IPS DF 6.9 (cell line): ENCODE data around the gene DCP2.

Experiments
- DNase-seq: peaks from one replicate; pipeline ENCODE4 v3.0.0-alpha.2; 2013; ENCODE audit warnings: low read depth, low spot score
- H3K27ac ChIP-seq: one replicate; pipeline ENCODE4 v1.5.1; 2013; ENCODE audit warnings: low read length, control low read depth
- H3K27me3 ChIP-seq: 2 replicates; pipeline ENCODE4 v1.6.1; 2013; ENCODE audit warnings: mild to moderate bottlenecking, low read length; ENCODE audit not compliant: control insufficient read depth, insufficient read depth
- H3K36me3 ChIP-seq: 2 replicates; pipeline ENCODE4 v1.6.1; 2013; ENCODE audit warnings: low read length; ENCODE audit not compliant: control insufficient read depth, insufficient read depth
- H3K4me1 ChIP-seq: 2 replicates; pipeline ENCODE4 v1.6.1; 2013; ENCODE audit warnings: low read length; ENCODE audit not compliant: control insufficient read depth, insufficient read depth
- H3K4me3 ChIP-seq: 2 replicates; pipeline ENCODE4 v1.5.1; 2013; ENCODE audit warnings: mild to moderate bottlenecking, low read length
- H3K9me3 ChIP-seq: 2 replicates; pipeline ENCODE4 v1.6.1; 2013; ENCODE audit warnings: low read length, inconsistent platforms; ENCODE audit not compliant: control insufficient read depth, insufficient read depth
- WGBS: extraction: QIAGEN DNeasy Blood & Tissue Kit; methylation state at CpG from one replicate; pipeline ENCODE4 v1.1.7; 2013; ENCODE audit warnings: mixed read lengths, missing lambda C conversion rate; ENCODE audit not compliant: insufficient read length, insufficient coverage; 5-methylcytosine and 5-hydroxymethylcytosine counted together

The DCP2 gene

GRCh38 chr5:113020461-113021273 lies 44.1 kb downstream of the DCP2 start:
- no CpG with 5 or more reads among the region's 11 CpGs for WGBS
- H3K4me3 ChIP-seq: no peak overlapping the region
- no peaks in the 10 kb centered on the region; the same call in 1 of the 2 replicates for H3K36me3 ChIP-seq
- H3K27me3 ChIP-seq: no peaks in the 10 kb centered on the region
- no peaks in the 10 kb centered on the region for H3K4me1 ChIP-seq
- H3K27ac ChIP-seq: no peak overlapping the region
- DNase-seq: no peak
- H3K9me3 ChIP-seq: no peaks in the 10 kb centered on the region

DNA sequence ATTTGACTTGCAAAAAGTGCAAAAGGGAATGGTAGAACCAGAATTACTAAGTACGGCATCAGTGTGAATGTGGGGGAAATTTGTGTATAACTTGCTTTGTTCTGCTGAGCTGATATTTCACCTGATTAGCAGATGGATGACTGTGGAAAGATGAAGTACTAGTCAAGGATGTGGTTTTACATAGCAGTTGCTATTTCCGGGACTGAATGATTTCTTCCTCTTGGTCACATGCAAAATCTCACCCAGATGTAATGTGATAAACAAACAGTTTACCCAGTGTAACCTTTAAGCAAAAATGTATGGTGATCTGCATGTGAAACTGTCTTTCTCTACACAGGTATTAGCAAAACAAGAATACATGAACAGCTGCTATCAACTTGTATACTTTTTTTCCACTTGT lies 46.1 kb downstream of the DCP2 start:
- Histone ChIP-seq H3K4me3 (no peak overlapping the region), H3K36me3 (no peaks in the 10 kb centered on the region; the same call in 1 of the 2 replicates), H3K9me3 (no peaks in the 10 kb centered on the region), H3K4me1 (no peaks in the 10 kb centered on the region), H3K27me3 (no peaks in the 10 kb centered on the region), H3K27ac (no peak overlapping the region)
- no CpG with 5 or more reads among the region's 2 CpGs for WGBS
- DNase-seq: no peak

DNA sequence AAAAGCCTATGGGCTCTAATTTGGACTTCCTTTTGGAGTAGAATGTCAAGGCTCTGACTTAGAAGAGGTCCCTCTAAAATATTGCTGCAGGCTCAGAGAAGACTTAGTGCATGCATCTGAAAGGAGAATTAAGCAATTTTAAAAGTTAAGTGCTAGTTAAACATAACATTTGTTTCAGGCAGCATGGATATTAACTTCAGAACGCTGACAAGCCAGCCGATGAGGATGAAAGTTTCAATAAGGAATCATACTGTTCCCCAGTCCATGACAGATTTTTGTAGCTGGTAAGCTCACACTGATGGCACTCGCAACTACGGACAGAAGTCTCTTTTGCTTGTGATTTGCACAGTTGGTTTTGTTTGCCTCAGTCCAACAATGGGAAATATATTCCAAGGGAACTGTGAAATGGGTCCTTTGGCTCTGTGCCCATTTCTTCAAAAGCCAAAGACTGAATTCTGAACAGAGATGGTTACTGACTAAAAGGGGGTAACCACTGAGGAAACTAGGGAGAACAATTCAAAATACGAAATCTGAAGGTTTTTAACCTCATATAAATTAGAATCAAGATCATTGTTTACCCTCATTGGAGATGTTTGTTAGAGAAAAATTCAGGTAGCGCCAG lies 47.6 kb downstream of the DCP2 start:
- Histone ChIP-seq H3K27ac (no peak overlapping the region), H3K36me3 (peaks cover 3% of the 10 kb centered on the region; the same call in 1 of the 2 replicates), H3K27me3 (no peaks in the 10 kb centered on the region), H3K4me3 (no peak overlapping the region), H3K4me1 (no peaks in the 10 kb centered on the region), H3K9me3 (no peaks in the 10 kb centered on the region)
- DNase-seq: no peak
- WGBS: no CpG with 5 or more reads among the region's 6 CpGs

- Histone ChIP-seq H3K9me3 (no peaks in the 10 kb centered on the region), H3K4me3 (no peak overlapping the region), H3K36me3 (peaks cover 3% of the 10 kb centered on the region; the same call in 1 of the 2 replicates), H3K27ac (no peak overlapping the region), H3K27me3 (no peaks in the 10 kb centered on the region), H3K4me1 (0 out of 2 replicates have a peak, but pooled peaks cover 2% of the 10 kb centered on the region)
- DNase-seq: no peak
- WGBS: no CpG with 5 or more reads among the region's 4 CpGs
Measured at GRCh38 chr5:113025596-113025995, 49.0 kb downstream of the DCP2 start.

- Histone ChIP-seq H3K4me3 (no peak overlapping the region), H3K36me3 (peaks cover 3% of the 10 kb centered on the region; the same call in 1 of the 2 replicates), H3K27me3 (no peaks in the 10 kb centered on the region), H3K27ac (no peak overlapping the region), H3K9me3 (no peaks in the 10 kb centered on the region), H3K4me1 (0 out of 2 replicates have a peak, but pooled peaks cover 2% of the 10 kb centered on the region)
- no CpG with 5 or more reads among the region's 4 CpGs for WGBS
- DNase-seq: no peak
Measured at GRCh38 chr5:113026211-113026610, 49.6 kb downstream of the DCP2 start.

GRCh38 chr5:113027015-113027414 lies 50.4 kb downstream of the DCP2 start:
- H3K27me3 ChIP-seq: no peaks in the 10 kb centered on the region
- no CpG with 5 or more reads among the region's 8 CpGs for WGBS
- H3K9me3 ChIP-seq: no peaks in the 10 kb centered on the region
- no peak overlapping the region for H3K4me3 ChIP-seq
- H3K27ac ChIP-seq: no peak overlapping the region
- H3K4me1 ChIP-seq: peaks cover 5% of the 10 kb centered on the region
- no peak for DNase-seq
- peaks cover 3% of the 10 kb centered on the region; the same call in 1 of the 2 replicates for H3K36me3 ChIP-seq

GRCh38 chr5:113027431-113027830 lies 50.8 kb downstream of the DCP2 start:
- Histone ChIP-seq H3K27me3 (no peaks in the 10 kb centered on the region), H3K4me1 (peaks cover 5% of the 10 kb centered on the region), H3K4me3 (no peak overlapping the region), H3K9me3 (no peaks in the 10 kb centered on the region), H3K36me3 (peaks cover 3% of the 10 kb centered on the region; the same call in 1 of the 2 replicates), H3K27ac (no peak overlapping the region)
- no CpG with 5 or more reads among the region's 5 CpGs for WGBS
- no peak for DNase-seq

- DNase-seq: no peak
- H3K4me1 ChIP-seq: peaks cover 6% of the 10 kb centered on the region
Measured at GRCh38 chr5:113029614-113030013, 53.0 kb downstream of the DCP2 start.

DNA sequence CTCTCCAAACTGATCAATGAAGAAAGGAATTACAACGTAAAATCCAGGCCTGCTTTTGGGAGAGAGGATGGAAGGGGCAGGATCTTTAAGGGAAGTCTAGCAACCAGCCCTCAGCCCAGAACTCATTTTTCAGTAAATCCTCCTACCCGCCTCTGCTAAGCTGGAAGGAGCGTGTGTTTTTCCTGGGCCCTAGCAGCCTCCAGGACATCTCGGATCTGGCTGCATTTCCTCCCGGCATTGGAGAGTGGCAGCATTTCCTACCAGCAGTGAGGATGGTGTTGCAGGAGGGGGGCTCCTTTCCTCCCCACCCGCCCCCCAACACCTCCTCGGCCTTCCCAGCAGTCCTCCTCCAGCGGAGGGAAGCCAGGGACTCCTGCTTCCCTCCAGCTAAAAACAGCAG lies 54.5 kb downstream of the DCP2 start:
- H3K4me3 ChIP-seq: no peak overlapping the region
- H3K4me1 ChIP-seq: peaks cover 6% of the 10 kb centered on the region
- no peaks in the 10 kb centered on the region for H3K9me3 ChIP-seq
- H3K27ac ChIP-seq: no peak overlapping the region
- no CpG with 5 or more reads among the region's 8 CpGs for WGBS
- H3K27me3 ChIP-seq: no peaks in the 10 kb centered on the region
- H3K36me3 ChIP-seq: peaks cover 3% of the 10 kb centered on the region; the same call in 1 of the 2 replicates
- DNase-seq: no peak

More at GRCh38 chr5:113029614-113030013, 53.0 kb downstream of the DCP2 start:
- Histone ChIP-seq H3K9me3 (no peaks in the 10 kb centered on the region), H3K27ac (no peak overlapping the region), H3K4me3 (no peak overlapping the region), H3K27me3 (no peaks in the 10 kb centered on the region), H3K36me3 (peaks cover 3% of the 10 kb centered on the region; the same call in 1 of the 2 replicates)
- WGBS: no CpG with 5 or more reads among the region's 6 CpGs

GRCh38 chr5:113031557-113031956 lies 55.0 kb downstream of the DCP2 start:
- Histone ChIP-seq H3K27me3 (no peaks in the 10 kb centered on the region), H3K27ac (no peak overlapping the region), H3K4me1 (peaks cover 6% of the 10 kb centered on the region), H3K9me3 (no peaks in the 10 kb centered on the region), H3K36me3 (peaks cover 3% of the 10 kb centered on the region; the same call in 1 of the 2 replicates), H3K4me3 (no peak overlapping the region)
- WGBS: no CpG with 5 or more reads among the region's 2 CpGs
- no peak for DNase-seq
